IMR-90 (cell line): ENCODE measurements around the gene FAM114A2. TPM values are rescaled to one million over a fixed set of nuclear protein-coding genes. Genes with fewer than 3 reads are reported as not detected.

Source experiments
- ATAC-seq: fragments of 200-7000 bp; cut with Tn5 transposase; 2 replicates; pipeline ENCODE4 v1.9.1; 2020; ENCODE audit warnings: low read depth, mild to moderate bottlenecking, moderate library complexity
- BruUV-seq: library from RNA; stranded (reverse); fragments of 400-500 nt; replicated peaks from 2 replicates; lab custom pipeline; 2021; lab: Mats Ljungman, UMichigan
- CTCF ChIA-PET: fragments of 300-600 bp; formaldehyde crosslinking; extraction: SDS; loops from one replicate; lab custom pipeline; 2021; ENCODE audit warnings: antibody characterized with exemption; lab: Yijun Ruan, JAX
- POLR2A ChIA-PET: fragments of 300-600 bp; sonication (Branson Sonifier 250); formaldehyde crosslinking; loops from one replicate; lab custom pipeline; 2022; ENCODE audit warnings: antibody characterized with exemption; ENCODE audit not compliant: unreplicated experiment; lab: Charles Lee
- DNase-seq: peaks from one replicate; pipeline ENCODE4 v3.0.0; 2013
- H2AFZ ChIP-seq: replicated peaks from 2 replicates; pipeline ENCODE3; 2013; ENCODE audit warnings: low read length, mild to moderate bottlenecking; ENCODE audit not compliant: poor library complexity
- H2AK5ac ChIP-seq: 2 replicates; pipeline ENCODE4 v1.6.1; 2013; ENCODE audit warnings: low read depth, low read length, inconsistent platforms
- H2AK9ac ChIP-seq: replicated peaks from 2 replicates; pipeline ENCODE3; 2013; ENCODE audit warnings: mild to moderate bottlenecking, low read depth, low read length, moderate library complexity; ENCODE audit not compliant: poor library complexity
- H2BK120ac ChIP-seq: 2 replicates; pipeline ENCODE4 v1.6.1; 2013; ENCODE audit warnings: low read depth, low read length, inconsistent platforms
- H2BK15ac ChIP-seq: 3 replicates; pipeline ENCODE4 v1.6.1; 2013; ENCODE audit warnings: low read depth, low read length, inconsistent platforms
- H2BK20ac ChIP-seq: 2 replicates; pipeline ENCODE4 v1.6.1; 2013; ENCODE audit warnings: low read depth, mild to moderate bottlenecking, inconsistent platforms, low read length, moderate library complexity
- H2BK5ac ChIP-seq: 2 replicates; pipeline ENCODE4 v1.6.1; 2013; ENCODE audit warnings: mild to moderate bottlenecking, low read depth, low read length, inconsistent platforms; ENCODE audit not compliant: poor library complexity, severe bottlenecking
- H3K14ac ChIP-seq: replicated peaks from 2 replicates; pipeline ENCODE4 v1.6.1; 2013; ENCODE audit warnings: low read depth, low read length, inconsistent platforms
- H3K18ac ChIP-seq: 2 replicates; pipeline ENCODE4 v1.6.1; 2013; ENCODE audit warnings: low read depth, low read length, control low read depth
- H3K23ac ChIP-seq: 2 replicates; pipeline ENCODE4 v1.6.1; 2013; ENCODE audit warnings: low read depth, low read length, inconsistent platforms
- H3K27ac ChIP-seq: 2 replicates; pipeline ENCODE4 v1.5.1; 2013; ENCODE audit warnings: mild to moderate bottlenecking, control low read depth, low read length; ENCODE audit not compliant: insufficient read depth
- H3K27me3 ChIP-seq: 2 replicates; pipeline ENCODE4 v1.6.1; 2013; ENCODE audit warnings: low read length; ENCODE audit not compliant: control insufficient read depth, insufficient read depth
- H3K36me3 ChIP-seq: 2 replicates; pipeline ENCODE4 v1.6.1; 2013; ENCODE audit warnings: low read length, mixed read lengths; ENCODE audit not compliant: control insufficient read depth, insufficient read depth
- H3K4ac ChIP-seq: 2 replicates; pipeline ENCODE4 v1.6.1; 2013; ENCODE audit warnings: low read depth, low read length, inconsistent platforms
- H3K4me1 ChIP-seq: 2 replicates; pipeline ENCODE4 v1.6.1; 2013; ENCODE audit warnings: low read length, mixed read lengths; ENCODE audit not compliant: control insufficient read depth, insufficient read depth
- H3K4me2 ChIP-seq: 2 replicates; pipeline ENCODE4 v1.6.1; 2013; ENCODE audit warnings: low read depth, mild to moderate bottlenecking, control low read depth, low read length, moderate library complexity
- H3K4me3 ChIP-seq: 2 replicates; pipeline ENCODE4 v1.5.1; 2013; ENCODE audit warnings: low read depth, mild to moderate bottlenecking, control low read depth, low read length, moderate library complexity; ENCODE audit not compliant: insufficient read depth
- H3K56ac ChIP-seq: 2 replicates; pipeline ENCODE4 v1.6.1; 2013; ENCODE audit warnings: low read length, inconsistent platforms; ENCODE audit not compliant: insufficient read depth; ENCODE audit errors: extremely low read depth
- H3K79me1 ChIP-seq, 2 experiments: 2 replicates each; pipeline ENCODE4 v1.6.1; 2013; ENCODE audit warnings: low read length in 2 of 2, inconsistent platforms in 1 of 2, low read depth in 1 of 2
- H3K9ac ChIP-seq: 2 replicates; pipeline ENCODE4 v1.6.1; 2013; ENCODE audit warnings: low read depth, low read length, control low read depth
- H3K9me1 ChIP-seq: 2 replicates; pipeline ENCODE4 v1.6.1; 2013; ENCODE audit warnings: low read length, inconsistent platforms; ENCODE audit not compliant: insufficient read depth
- H3K9me3 ChIP-seq: 2 replicates; pipeline ENCODE4 v1.6.1; 2013; ENCODE audit warnings: low read length; ENCODE audit not compliant: control insufficient read depth, insufficient read depth
- H4K20me1 ChIP-seq: 2 replicates; pipeline ENCODE4 v1.6.1; 2013; ENCODE audit warnings: low read length, inconsistent platforms; ENCODE audit not compliant: insufficient read depth
- H4K5ac ChIP-seq: 2 replicates; pipeline ENCODE4 v1.6.1; 2013; ENCODE audit warnings: mild to moderate bottlenecking, low read depth, low read length, control low read depth
- H4K8ac ChIP-seq, 2 experiments: 2 replicates each; pipeline ENCODE4 v1.6.1; 2013; ENCODE audit warnings: low read depth in 2 of 2, low read length in 2 of 2, control low read depth in 1 of 2, inconsistent platforms in 1 of 2
- H4K91ac ChIP-seq: 2 replicates; pipeline ENCODE4 v1.6.1; 2013; ENCODE audit warnings: low read depth, low read length, inconsistent platforms; ENCODE audit not compliant: insufficient read depth
- CEBPB ChIP-seq: IDR thresholded peaks from 2 replicates; pipeline ENCODE4 v1.6.1; 2012; ENCODE audit warnings: low read depth, low read length, improper control_type of control experiment
- CHD1 ChIP-seq: IDR thresholded peaks from 2 replicates; pipeline ENCODE4 v1.6.1; 2012; ENCODE audit warnings: low read depth, low read length, improper control_type of control experiment
- FOS ChIP-seq: fragments of 150-350 bp; IDR thresholded peaks from 2 replicates; pipeline ENCODE4 v1.6.1; 2016; ENCODE audit warnings: low read depth, low read length
- MAZ ChIP-seq: IDR thresholded peaks from 2 replicates; pipeline ENCODE4 v1.6.1; 2012; ENCODE audit warnings: low read depth, mild to moderate bottlenecking, low read length, improper control_type of control experiment, moderate library complexity, borderline replicate concordance
- MXI1 ChIP-seq: IDR thresholded peaks from 2 replicates; pipeline ENCODE4 v1.6.1; 2012; ENCODE audit warnings: low read depth, mild to moderate bottlenecking, low read length, moderate library complexity, borderline replicate concordance
- POLR2A ChIP-seq: IDR thresholded peaks from 2 replicates; pipeline ENCODE4 v1.6.1; 2012; ENCODE audit warnings: mild to moderate bottlenecking, low read depth, low read length
- RCOR1 ChIP-seq: IDR thresholded peaks from 2 replicates; pipeline ENCODE4 v1.6.1; 2012; ENCODE audit warnings: mild to moderate bottlenecking, low read length, improper control_type of control experiment; ENCODE audit not compliant: insufficient replicate concordance
- RFX5 ChIP-seq: IDR thresholded peaks from 2 replicates; pipeline ENCODE4 v1.8.0; 2012; ENCODE audit warnings: low read depth, mild to moderate bottlenecking, low read length, moderate library complexity
- USF2 ChIP-seq: fragments of 150-350 bp; IDR thresholded peaks from 2 replicates; pipeline ENCODE4 v1.6.1; 2017; ENCODE audit warnings: mild to moderate bottlenecking, antibody characterized with exemption, low read length, low read depth
- WGBS, 2 experiments: methylation state at CpG; one replicate each; pipeline versions ENCODE4 v1.1.5 to v1.1.7; 2013; ENCODE audit warnings: missing lambda C conversion rate in 2 of 2; ENCODE audit not compliant: insufficient read length in 1 of 2; ENCODE audit errors: extremely low coverage in 2 of 2; 5-methylcytosine and 5-hydroxymethylcytosine counted together
- dilution Hi-C: fragments of 300-500 bp; cut with HindIII; formaldehyde crosslinking; loops from one replicate; pipeline ENCODE4 v1.14.3; 2018; ENCODE audit warnings: low sequenced_read_pairs; ENCODE audit not compliant: unreplicated experiment
- in situ Hi-C: fragments of 300-500 bp; cut with MboI; formaldehyde crosslinking; loops from 3 replicates; pipeline ENCODE4 v1.14.3; 2019; ENCODE audit warnings: low sequenced_read_pairs, inconsistent platforms, mixed read lengths
- intact Hi-C: fragments of 100-400 bp; cut with micrococcal nuclease; formaldehyde crosslinking; loops from 2 replicates; pipeline ENCODE4 v1.10.0; 2022
- polyA plus RNA-seq, 3 experiments: library from polyadenylated mRNA; depleted of rRNA; stranded (reverse); fragments of >200 nt; gene quantifications; 2 replicates each; pipeline ENCODE4 v1.2.3, GENCODE V29; 2012; ENCODE audit warnings: low replicate concordance in 1 of 3
- total RNA-seq: library from RNA; depleted of rRNA; stranded (reverse); fragments of >200 nt; gene quantifications from 2 replicates; pipeline ENCODE4 v1.2.3, GENCODE V29; 2012

FAM114A2 gene
- total and polyA plus RNA-seq, 2 of the 4 experiments (the other 2 are of a cell fraction), result 13.2 to 41.2 TPM

GRCh38 chr5:154031937-154032489 is 6.7 kb downstream of the FAM114A2 start:
- H3K79me1 ChIP-seq, result peaks cover 3 to 8% of the 10 kb centered on the region in 2 experiments
- POLR2A ChIA-PET, result no interaction called here

More at GRCh38 chr5:154031937-154032489, 6.7 kb downstream of the FAM114A2 start:
- in situ Hi-C loops, result no loop called here
- Histone ChIP-seq H2AK9ac (no peak overlapping the region), H3K23ac (no peak overlapping the region), H2BK20ac (no peak overlapping the region), H4K20me1 (no peaks in the 10 kb centered on the region), H3K4me3 (no peak overlapping the region), H2BK5ac (no peak overlapping the region), H3K27ac (no peak overlapping the region), H2AFZ (no peak overlapping the region), H3K36me3 (peaks cover 9% of the 10 kb centered on the region), H2AK5ac (no peak overlapping the region), H4K91ac (no peak overlapping the region), H3K9me3 (no peaks in the 10 kb centered on the region), H3K9ac (no peak overlapping the region), H2BK15ac (no peak overlapping the region), H3K4me1 (no peaks in the 10 kb centered on the region), H3K9me1 (no peaks in the 10 kb centered on the region), H3K4ac (no peak overlapping the region), H3K27me3 (no peaks in the 10 kb centered on the region), H3K18ac (no peak overlapping the region), H4K8ac (no peak overlapping the region), H4K5ac (no peak overlapping the region), H3K4me2 (no peak overlapping the region), H3K14ac (no peak overlapping the region), H2BK120ac (no peak overlapping the region), H3K56ac (no peak overlapping the region)
- TF ChIP-seq USF2, result no peak
- TF ChIP-seq POLR2A, result no peak
- TF ChIP-seq CEBPB, result no peak
- TF ChIP-seq FOS, result no peak
- TF ChIP-seq RFX5, result no peak
- TF ChIP-seq CHD1, result no peak
- no peak for TF ChIP-seq MAZ
- no peak for TF ChIP-seq MXI1
- no peak for TF ChIP-seq RCOR1
- WGBS, 2 experiments, result 100% methylated on average over 1 of the region's 2 CpGs; no CpG with 5 or more reads in 1 of the 2 experiments
- no peak for ATAC-seq
- BruUV-seq, result no TSS peak
- dilution Hi-C loops, result no loop called here
- intact Hi-C loops, result no loop called here
- DNase-seq, result no peak
- CTCF ChIA-PET, result no interaction called here
